ENCODE measurements around the gene CNOT6L.

Gene CNOT6L

DNA sequence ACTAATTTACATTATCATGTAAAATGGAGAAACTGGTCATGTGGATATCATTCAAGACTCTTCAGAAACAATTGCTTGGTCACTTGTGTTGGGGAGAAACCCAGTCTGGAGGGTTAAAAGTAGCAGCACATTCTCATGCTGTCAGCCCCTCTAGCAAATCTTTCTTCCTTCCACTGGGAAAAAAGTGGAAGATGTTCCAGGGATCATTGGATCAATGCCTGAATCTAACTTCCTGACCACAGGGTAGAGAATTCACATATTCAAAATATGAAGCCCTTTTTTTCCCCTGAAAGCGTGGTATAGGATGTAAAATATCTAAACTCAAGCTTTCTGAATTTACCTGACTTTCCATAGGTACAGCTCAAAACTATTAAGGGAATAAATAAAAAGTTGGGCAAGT, 115.5 kb downstream of the CNOT6L start:
- no peaks in the 10 kb centered on the region for H3K27me3 ChIP-seq (replicated peaks; ENCODE audit: control insufficient read depth, insufficient read depth, low read length, poor library complexity, severe bottlenecking)
- DNase-seq = no peak

DNA sequence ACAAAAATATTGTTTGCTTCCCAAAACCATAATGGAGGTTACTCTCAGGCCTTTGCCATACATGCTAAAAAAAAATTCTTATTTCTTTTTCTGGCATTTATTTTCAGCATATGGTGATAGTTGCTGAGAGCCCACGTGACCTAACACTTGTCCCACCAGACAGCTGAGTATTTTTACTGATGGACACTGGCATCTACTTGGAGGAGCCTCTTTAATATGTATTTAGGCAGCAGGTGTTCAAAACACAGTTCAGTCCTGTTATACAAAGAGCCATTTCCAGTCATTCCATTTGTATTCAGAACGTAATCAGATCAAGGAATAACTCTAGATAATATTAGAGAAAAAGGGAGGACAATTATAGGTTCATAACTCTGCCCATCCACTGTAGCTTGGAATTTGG, 118.0 kb downstream of the CNOT6L start:
- no peak overlapping the region for H3K4me3 ChIP-seq (ENCODE audit: insufficient read depth, low read depth, low read length, poor library complexity, severe bottlenecking)
- H3K9me3 ChIP-seq (ENCODE audit: control insufficient read depth, low read length) = no peaks in the 10 kb centered on the region
- no peaks in the 10 kb centered on the region for H3K36me3 ChIP-seq (ENCODE audit: control insufficient read depth, insufficient read depth, low read length)
- H3K27me3 ChIP-seq (replicated peaks; ENCODE audit: control insufficient read depth, insufficient read depth, low read length, poor library complexity, severe bottlenecking) = no peaks in the 10 kb centered on the region
- H3K27ac ChIP-seq (ENCODE audit: insufficient read depth, low read length, poor library complexity, severe bottlenecking) = no peak overlapping the region
- DNase-seq = no peak
- no peaks in the 10 kb centered on the region for H3K4me1 ChIP-seq (ENCODE audit: control insufficient read depth, insufficient read depth, low read length, poor library complexity, severe bottlenecking)

More for the DNA sequence above, 115.5 kb downstream of the CNOT6L start:
- no peaks in the 10 kb centered on the region for H3K4me1 ChIP-seq (ENCODE audit: control insufficient read depth, insufficient read depth, low read length, poor library complexity, severe bottlenecking)
- no peak overlapping the region for H3K27ac ChIP-seq (ENCODE audit: insufficient read depth, low read length, poor library complexity, severe bottlenecking)
- no peaks in the 10 kb centered on the region for H3K36me3 ChIP-seq (ENCODE audit: control insufficient read depth, insufficient read depth, low read length)
- H3K4me3 ChIP-seq (ENCODE audit: insufficient read depth, low read depth, low read length, poor library complexity, severe bottlenecking) = no peak overlapping the region
- H3K9me3 ChIP-seq (ENCODE audit: control insufficient read depth, low read length) = no peaks in the 10 kb centered on the region

DNA sequence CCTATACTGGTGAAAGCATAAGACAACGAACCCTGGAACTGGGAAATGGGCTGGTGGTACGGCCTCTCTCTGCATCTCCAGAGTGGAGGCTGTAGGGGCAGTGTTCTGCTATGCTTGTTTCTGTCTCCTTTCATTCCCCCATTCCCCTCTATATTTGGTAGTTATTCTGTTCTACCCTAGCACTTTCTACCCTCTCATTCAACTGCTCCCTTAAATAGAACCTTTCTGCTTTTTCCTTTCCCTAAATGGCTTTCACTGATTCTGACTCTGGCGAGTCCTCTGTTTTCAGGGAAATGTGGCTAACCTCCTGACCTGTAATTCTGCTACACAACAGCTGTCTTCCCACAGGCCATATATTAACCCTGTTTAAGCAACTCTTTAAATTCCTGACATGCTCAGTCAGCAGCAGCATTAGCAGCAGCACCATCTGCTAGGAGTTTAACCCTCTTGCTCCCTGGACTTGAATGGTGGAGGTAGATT, 119.4 kb downstream of the CNOT6L start:
- no peak for DNase-seq
- Histone ChIP-seq H3K27me3 (replicated peaks; ENCODE audit: control insufficient read depth, insufficient read depth, low read length, poor library complexity, severe bottlenecking) (no peaks in the 10 kb centered on the region), H3K27ac (ENCODE audit: insufficient read depth, low read length, poor library complexity, severe bottlenecking) (no peak overlapping the region), H3K36me3 (ENCODE audit: control insufficient read depth, insufficient read depth, low read length) (no peaks in the 10 kb centered on the region), H3K4me3 (ENCODE audit: insufficient read depth, low read depth, low read length, poor library complexity, severe bottlenecking) (no peak overlapping the region), H3K9me3 (ENCODE audit: control insufficient read depth, low read length) (no peaks in the 10 kb centered on the region), H3K4me1 (ENCODE audit: control insufficient read depth, insufficient read depth, low read length, poor library complexity, severe bottlenecking) (no peaks in the 10 kb centered on the region)

- Histone ChIP-seq H3K27me3 (replicated peaks; ENCODE audit: control insufficient read depth, insufficient read depth, low read length, poor library complexity, severe bottlenecking) (no peaks in the 10 kb centered on the region), H3K9me3 (ENCODE audit: control insufficient read depth, low read length) (no peaks in the 10 kb centered on the region), H3K27ac (ENCODE audit: insufficient read depth, low read length, poor library complexity, severe bottlenecking) (no peak overlapping the region), H3K4me1 (ENCODE audit: control insufficient read depth, insufficient read depth, low read length, poor library complexity, severe bottlenecking) (no peaks in the 10 kb centered on the region), H3K36me3 (ENCODE audit: control insufficient read depth, insufficient read depth, low read length) (no peaks in the 10 kb centered on the region), H3K4me3 (ENCODE audit: insufficient read depth, low read depth, low read length, poor library complexity, severe bottlenecking) (no peak overlapping the region)
- DNase-seq = no peak
Measured at GRCh38 chr4:77697860-77698590, 121.1 kb downstream of the CNOT6L start.

DNA sequence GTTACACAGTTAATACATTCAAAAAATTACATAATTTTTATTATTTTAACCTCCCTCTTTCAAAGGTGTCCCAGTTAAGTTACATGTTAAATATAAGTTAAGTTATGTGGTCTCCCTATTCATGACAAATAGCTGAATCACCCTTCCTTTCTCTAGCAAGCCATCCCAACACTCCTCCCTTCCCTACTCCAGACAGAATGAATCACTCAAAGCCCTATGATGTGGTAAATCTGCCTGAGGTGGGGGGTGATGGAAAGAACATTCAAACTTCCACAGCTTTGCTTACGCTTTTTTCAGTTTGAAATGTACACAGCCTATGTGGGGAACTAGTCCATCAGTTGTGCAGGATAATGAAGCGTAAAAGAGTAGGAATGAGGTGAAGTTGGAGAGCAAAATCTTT, 123.4 kb downstream of the CNOT6L start:
- Histone ChIP-seq H3K4me1 (ENCODE audit: control insufficient read depth, insufficient read depth, low read length, poor library complexity, severe bottlenecking) (no peaks in the 10 kb centered on the region), H3K4me3 (ENCODE audit: insufficient read depth, low read depth, low read length, poor library complexity, severe bottlenecking) (no peak overlapping the region), H3K36me3 (ENCODE audit: control insufficient read depth, insufficient read depth, low read length) (no peaks in the 10 kb centered on the region), H3K27me3 (replicated peaks; ENCODE audit: control insufficient read depth, insufficient read depth, low read length, poor library complexity, severe bottlenecking) (no peaks in the 10 kb centered on the region), H3K27ac (ENCODE audit: insufficient read depth, low read length, poor library complexity, severe bottlenecking) (no peak overlapping the region), H3K9me3 (ENCODE audit: control insufficient read depth, low read length) (no peaks in the 10 kb centered on the region)
- no peak for DNase-seq

- Histone ChIP-seq H3K27me3 (replicated peaks; ENCODE audit: control insufficient read depth, insufficient read depth, low read length, poor library complexity, severe bottlenecking) (no peaks in the 10 kb centered on the region), H3K4me3 (ENCODE audit: insufficient read depth, low read depth, low read length, poor library complexity, severe bottlenecking) (no peak overlapping the region), H3K36me3 (ENCODE audit: control insufficient read depth, insufficient read depth, low read length) (no peaks in the 10 kb centered on the region), H3K27ac (ENCODE audit: insufficient read depth, low read length, poor library complexity, severe bottlenecking) (no peak overlapping the region), H3K9me3 (ENCODE audit: control insufficient read depth, low read length) (no peaks in the 10 kb centered on the region), H3K4me1 (ENCODE audit: control insufficient read depth, insufficient read depth, low read length, poor library complexity, severe bottlenecking) (no peaks in the 10 kb centered on the region)
- DNase-seq = no peak
Measured at GRCh38 chr4:77692847-77693432, 126.2 kb downstream of the CNOT6L start.

DNA sequence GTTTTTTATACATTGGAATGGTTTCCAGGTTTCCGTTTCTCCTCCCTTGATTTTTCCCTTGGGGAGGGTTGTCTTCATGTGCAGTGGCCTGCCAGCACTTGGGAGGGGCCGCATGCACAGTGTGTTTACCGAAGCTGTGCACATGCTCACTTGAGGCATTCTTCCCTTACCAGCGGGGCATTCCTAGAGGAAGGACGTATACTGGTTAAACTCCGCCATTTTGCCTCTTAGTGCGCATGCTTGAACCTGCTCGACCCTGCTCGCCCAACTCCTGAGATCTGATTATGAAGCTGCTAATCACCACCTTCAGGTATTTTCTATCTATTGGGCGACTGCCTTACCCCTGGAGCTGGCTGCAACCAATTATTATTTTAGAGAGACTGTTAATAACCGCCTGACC, 137.4 kb downstream of the CNOT6L start:
- no peaks in the 10 kb centered on the region for H3K27me3 ChIP-seq (replicated peaks; ENCODE audit: control insufficient read depth, insufficient read depth, low read length, poor library complexity, severe bottlenecking)
- no peaks in the 10 kb centered on the region for H3K9me3 ChIP-seq (ENCODE audit: control insufficient read depth, low read length)
- no peaks in the 10 kb centered on the region for H3K4me1 ChIP-seq (ENCODE audit: control insufficient read depth, insufficient read depth, low read length, poor library complexity, severe bottlenecking)
- no peak overlapping the region for H3K4me3 ChIP-seq (ENCODE audit: insufficient read depth, low read depth, low read length, poor library complexity, severe bottlenecking)
- H3K27ac ChIP-seq (ENCODE audit: insufficient read depth, low read length, poor library complexity, severe bottlenecking) = no peak overlapping the region
- no peaks in the 10 kb centered on the region for H3K36me3 ChIP-seq (ENCODE audit: control insufficient read depth, insufficient read depth, low read length)
- DNase-seq = no peak

GRCh38 chr4:77676842-77677241, 142.3 kb downstream of the CNOT6L start:
- Histone ChIP-seq H3K36me3 (ENCODE audit: control insufficient read depth, insufficient read depth, low read length) (no peaks in the 10 kb centered on the region), H3K27me3 (replicated peaks; ENCODE audit: control insufficient read depth, insufficient read depth, low read length, poor library complexity, severe bottlenecking) (no peaks in the 10 kb centered on the region), H3K9me3 (ENCODE audit: control insufficient read depth, low read length) (no peaks in the 10 kb centered on the region), H3K4me3 (ENCODE audit: insufficient read depth, low read depth, low read length, poor library complexity, severe bottlenecking) (no peak overlapping the region), H3K4me1 (ENCODE audit: control insufficient read depth, insufficient read depth, low read length, poor library complexity, severe bottlenecking) (no peaks in the 10 kb centered on the region), H3K27ac (ENCODE audit: insufficient read depth, low read length, poor library complexity, severe bottlenecking) (no peak overlapping the region)
- no peak for DNase-seq

DNA sequence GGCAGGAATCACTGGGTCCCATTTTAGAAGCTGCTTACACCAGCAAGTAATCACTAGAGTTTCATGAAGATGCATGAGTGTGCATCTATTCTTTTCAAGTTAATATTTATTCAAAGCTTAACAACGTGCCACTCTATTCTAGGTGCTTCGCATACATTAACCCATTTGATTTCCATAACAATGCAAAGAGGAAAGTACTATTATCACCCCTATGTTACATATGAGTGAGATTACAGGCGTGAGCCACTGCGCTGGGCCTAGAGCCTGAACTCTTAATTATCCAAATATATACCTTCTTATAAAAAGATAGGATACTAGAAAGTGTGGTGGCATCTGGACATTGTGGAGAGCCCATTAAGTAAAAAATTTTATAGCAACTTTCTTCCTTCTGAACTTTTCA, 148.1 kb downstream of the CNOT6L start:
- H3K27me3 ChIP-seq (replicated peaks; ENCODE audit: control insufficient read depth, insufficient read depth, low read length, poor library complexity, severe bottlenecking) = no peaks in the 10 kb centered on the region
- no peaks in the 10 kb centered on the region for H3K36me3 ChIP-seq (ENCODE audit: control insufficient read depth, insufficient read depth, low read length)
- no peaks in the 10 kb centered on the region for H3K4me1 ChIP-seq (ENCODE audit: control insufficient read depth, insufficient read depth, low read length, poor library complexity, severe bottlenecking)
- H3K4me3 ChIP-seq (ENCODE audit: insufficient read depth, low read depth, low read length, poor library complexity, severe bottlenecking) = no peak overlapping the region
- no peak for DNase-seq
- H3K9me3 ChIP-seq (ENCODE audit: control insufficient read depth, low read length) = no peaks in the 10 kb centered on the region
- H3K27ac ChIP-seq (ENCODE audit: insufficient read depth, low read length, poor library complexity, severe bottlenecking) = no peak overlapping the region

DNA sequence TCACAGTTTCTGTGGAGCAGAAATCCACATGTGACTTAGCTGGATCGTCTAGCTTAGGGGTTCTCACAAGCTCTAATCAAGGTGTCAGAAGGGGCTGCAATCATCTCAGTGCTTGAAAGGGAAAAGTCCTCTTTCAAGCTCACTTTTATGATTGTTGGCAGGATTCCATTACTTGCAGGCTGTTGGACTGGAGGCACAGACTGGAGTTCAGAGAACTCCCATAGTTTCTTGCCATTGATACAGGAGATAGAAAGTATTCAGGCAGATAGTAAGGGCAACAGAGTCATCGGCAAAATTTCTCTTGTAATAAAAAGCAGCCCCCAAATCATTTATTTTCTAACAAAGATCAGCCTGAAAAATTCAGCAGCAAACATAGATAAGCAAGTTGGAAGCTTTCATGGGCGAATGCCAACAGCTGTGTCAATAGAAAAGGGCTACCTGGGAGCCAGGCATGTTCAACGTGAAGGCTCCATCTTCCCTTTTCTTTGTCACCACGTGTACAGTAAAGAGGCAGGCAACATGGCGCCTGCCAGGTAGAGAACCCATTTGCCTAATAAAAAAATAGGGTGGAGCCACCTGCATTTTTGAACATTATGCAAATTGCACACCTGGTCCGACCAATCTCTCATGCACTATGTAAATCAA, 149.1 kb downstream of the CNOT6L start:
- DNase-seq = no peak
- no peak overlapping the region for H3K4me3 ChIP-seq (ENCODE audit: insufficient read depth, low read depth, low read length, poor library complexity, severe bottlenecking)
- no peaks in the 10 kb centered on the region for H3K4me1 ChIP-seq (ENCODE audit: control insufficient read depth, insufficient read depth, low read length, poor library complexity, severe bottlenecking)
- no peak overlapping the region for H3K27ac ChIP-seq (ENCODE audit: insufficient read depth, low read length, poor library complexity, severe bottlenecking)
- no peaks in the 10 kb centered on the region for H3K27me3 ChIP-seq (replicated peaks; ENCODE audit: control insufficient read depth, insufficient read depth, low read length, poor library complexity, severe bottlenecking)
- H3K36me3 ChIP-seq (ENCODE audit: control insufficient read depth, insufficient read depth, low read length) = no peaks in the 10 kb centered on the region
- H3K9me3 ChIP-seq (ENCODE audit: control insufficient read depth, low read length) = no peaks in the 10 kb centered on the region
